ENCODE measurements around the gene NT5DC4.

NT5DC4 gene

DNA sequence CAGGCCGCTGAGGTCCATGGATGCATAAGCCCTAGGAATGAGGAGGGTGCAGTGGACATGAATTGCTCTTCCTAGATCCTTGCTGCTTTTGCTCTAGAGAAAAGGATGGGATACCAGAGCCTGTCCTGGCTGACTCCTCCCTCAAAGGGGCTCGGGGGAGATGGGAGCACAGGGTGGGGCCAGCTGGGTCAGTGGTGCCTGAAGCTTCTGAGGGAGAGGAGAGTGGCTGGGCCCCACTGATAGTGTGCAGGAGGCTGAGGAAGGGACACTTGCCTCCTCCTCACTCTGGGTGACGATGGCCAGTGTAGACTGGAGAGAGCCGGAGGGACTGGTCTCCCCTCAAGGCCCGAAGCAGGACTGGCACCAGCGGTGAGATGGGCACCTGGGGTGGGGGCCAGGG, at the start of gene NT5DC4:
Gene NT5DC4 (plus strand): TSS at position 236 of the 400 bp plus-strand sequence. CDS start 60 bp downstream, at position 296.
- DNase-seq, result no peak

DNA sequence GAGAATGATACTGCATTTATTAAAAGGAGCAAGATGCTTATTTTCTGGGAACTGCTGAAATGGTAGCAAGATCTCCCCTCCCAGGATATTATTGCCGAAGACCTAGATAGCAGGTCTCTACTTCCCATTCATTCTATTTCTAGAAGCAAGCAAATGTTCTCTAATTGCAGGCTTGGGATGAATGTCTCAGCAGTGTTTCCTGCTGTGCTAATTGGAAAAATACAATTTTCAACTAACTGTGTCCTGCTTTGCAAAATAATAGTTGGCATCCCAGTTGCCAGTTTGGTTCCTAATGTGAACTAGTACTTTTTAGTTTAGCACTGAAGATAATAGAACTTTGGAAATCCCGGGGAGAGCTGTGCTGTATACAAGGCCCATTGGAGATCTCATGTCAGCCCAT, 49.0 kb upstream of the NT5DC4 start:
- DNase-seq, result no peak

DNA sequence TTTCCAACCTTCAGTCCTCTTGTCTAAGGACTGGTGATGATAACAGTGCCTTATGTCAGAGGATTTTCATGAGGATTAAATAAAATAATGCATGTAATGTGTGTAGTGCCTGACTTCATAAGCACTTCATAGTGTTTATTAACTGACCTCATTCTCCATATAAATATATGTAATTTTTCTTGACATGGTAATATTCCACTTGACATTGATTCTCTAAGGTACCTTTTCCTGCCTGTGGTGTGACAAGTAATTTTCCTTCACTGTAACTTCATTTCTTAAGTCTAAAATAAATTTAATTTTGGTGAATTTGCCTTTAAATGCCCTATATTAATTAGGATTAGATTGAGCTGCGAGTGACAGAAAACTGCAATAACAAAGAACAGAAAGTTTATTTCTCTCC, 47.8 kb upstream of the NT5DC4 start:
- no peak for DNase-seq

DNA sequence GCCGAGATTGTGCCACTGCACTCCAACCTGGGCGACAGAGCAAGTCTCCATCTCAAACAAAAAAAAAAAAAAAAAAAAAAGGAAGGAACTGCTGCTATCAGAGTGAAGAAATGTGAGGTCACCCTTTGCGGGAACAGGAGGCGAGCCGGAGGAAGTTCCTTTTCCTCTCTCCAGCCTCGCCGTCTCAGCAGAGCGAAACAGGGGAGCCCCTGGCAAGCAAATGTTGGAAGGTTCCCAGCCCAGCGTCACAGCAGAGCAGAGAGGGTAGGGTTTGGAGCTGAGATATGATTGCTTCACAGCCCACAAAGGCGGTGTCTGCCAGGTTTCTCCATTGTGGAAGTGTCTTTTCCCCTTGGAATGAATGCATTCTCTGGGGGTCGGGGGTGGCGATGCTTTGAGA, 46.6 kb upstream of the NT5DC4 start:
- DNase-seq, result no peak

DNA sequence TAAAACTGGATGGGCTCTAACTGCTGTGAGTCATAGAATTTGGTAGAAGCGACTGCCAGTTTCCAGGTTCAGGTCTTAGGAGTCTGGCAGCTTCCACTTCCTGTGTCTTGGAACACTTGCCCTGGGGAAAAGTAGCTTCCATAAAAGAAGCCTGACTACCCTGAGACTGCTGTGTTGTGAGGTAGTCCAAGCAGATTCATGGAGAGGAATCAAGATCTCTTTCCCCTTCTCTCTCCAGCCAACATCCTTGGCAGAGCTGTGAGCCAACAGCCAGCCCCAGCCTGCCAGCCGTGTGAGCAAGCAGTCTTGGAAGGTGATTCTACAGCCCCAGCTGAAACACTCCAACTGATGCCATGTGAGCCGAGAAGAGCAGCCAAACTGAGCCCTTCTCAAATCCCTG, 41.3 kb upstream of the NT5DC4 start:
- no peak for DNase-seq

DNA sequence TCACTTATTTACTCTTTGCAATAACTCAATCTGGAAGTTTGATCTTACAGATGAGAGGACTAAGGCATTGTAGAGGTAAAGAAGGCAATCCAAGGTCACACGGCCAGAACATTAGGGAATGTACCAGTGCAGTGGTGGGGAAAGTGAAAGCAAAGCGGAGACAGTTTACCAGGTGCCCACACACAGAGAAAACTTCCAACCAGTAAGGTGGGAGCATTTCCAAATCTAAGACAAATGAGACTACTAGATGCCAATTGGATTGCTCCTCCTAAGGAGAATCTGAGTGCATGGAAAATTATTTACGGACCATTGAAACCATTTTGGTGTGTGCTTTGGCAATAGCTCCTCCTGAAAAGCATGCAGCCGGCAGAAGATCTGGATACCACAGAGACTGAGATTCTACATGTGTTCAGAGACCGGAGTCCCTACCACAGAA, 40.1 kb upstream of the NT5DC4 start:
- no peak for DNase-seq

DNA sequence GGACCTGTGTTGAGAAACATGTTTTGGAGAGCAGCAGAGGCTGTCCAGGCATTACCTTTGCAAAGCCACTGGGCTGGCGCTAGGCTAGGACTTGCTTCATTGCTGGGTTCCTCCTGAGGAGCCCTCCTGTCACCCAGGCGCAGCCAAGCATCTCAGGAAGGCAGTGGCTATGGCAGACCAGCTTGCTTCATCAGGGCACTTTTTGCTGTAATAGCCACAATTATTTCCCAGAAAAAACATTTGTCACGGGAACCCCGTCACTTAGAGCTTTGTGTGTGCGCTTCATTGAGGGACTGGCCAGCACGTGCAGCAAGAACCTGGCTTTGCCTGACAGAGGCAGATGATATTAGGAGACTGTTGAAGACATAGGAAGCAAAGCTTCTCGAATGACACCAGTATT, 38.7 kb upstream of the NT5DC4 start:
- no peak for DNase-seq

DNA sequence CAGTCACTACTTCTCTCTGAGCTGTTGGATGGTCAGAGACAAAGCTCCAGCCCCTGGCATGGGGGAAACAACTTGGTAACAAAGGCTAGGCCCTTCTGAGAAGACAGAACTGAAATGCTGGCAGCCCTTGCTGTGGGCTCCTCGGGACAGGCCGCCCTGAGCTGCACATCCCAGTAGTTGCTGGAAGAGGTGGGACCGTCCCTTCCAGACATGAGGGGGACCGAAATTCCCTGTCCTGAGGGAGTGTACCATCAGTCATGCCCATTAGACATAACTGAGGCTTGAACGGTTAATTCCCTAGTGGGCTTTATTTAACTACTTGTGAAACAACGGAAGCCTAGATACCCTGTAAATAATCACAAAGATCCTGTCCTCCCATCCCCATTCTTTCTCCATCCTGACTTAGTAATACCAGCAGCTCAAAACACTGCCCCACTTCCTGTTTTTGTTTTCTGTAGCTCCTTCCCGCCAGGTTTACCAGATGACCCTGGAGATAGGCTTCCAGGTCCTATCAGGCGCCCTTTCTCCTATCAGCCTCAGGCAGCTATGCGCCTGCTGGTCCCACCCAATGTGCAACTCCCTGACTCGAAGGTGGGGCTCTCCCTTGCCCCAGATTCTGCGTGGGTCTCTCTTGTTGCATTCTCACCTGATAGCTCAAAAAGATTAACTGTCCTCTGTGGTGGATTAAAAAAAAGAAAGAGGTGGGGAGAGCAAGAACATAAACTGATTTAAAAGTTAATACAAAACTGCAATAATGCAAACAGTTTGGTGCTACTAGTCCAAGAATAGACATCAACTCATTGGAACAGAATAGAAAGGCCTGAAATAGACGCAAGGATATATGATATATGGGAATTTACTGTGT, 37.0 kb upstream of the NT5DC4 start:
- no peak for DNase-seq

DNA sequence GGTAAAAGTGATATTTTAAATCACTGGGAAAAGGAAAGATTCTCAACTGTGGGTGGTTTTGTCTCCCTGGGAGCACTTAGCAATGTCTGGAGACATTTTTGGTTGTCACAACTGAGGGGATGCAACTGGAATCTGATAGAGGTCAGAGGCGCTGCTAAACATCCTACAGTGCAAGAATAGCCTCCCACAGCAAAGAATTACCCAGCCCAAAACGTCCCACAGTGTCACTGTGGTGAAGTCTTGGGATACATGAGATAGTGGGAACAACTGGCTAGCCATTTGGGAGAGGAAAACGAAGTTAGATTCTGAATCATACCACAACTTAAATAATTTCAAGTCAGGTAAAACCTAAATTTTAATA, 36.4 kb upstream of the NT5DC4 start:
- no peak for DNase-seq

DNA sequence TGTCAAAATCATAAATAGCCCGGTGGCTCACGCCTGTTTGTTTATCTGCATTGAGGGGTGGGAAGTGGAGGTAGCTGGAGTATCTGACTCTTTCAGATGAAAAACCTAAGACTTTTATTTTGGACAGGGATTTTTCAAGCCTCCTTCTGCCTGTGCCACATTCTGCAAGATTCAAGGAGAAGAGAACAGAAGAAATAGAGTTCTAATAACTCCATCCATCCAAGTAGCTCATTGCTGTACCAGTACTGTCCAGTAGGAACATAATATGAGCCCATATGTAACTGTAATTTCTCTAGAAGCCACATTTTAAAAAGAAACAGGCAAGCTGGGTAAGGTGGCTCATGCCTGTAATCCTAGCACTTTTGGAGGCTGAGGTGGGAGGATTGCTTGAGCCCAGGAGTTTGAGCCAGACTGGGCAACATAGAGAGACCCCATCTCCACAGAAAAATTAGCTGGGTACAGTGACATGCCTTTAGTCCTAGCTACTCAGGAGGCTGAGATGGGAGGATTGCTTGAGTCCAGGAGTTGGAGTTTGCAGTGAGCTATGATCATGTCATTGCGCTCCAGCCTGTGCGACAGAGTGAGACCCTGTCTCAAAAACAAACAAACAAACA, 35.4 kb upstream of the NT5DC4 start:
- no peak for DNase-seq

DNA sequence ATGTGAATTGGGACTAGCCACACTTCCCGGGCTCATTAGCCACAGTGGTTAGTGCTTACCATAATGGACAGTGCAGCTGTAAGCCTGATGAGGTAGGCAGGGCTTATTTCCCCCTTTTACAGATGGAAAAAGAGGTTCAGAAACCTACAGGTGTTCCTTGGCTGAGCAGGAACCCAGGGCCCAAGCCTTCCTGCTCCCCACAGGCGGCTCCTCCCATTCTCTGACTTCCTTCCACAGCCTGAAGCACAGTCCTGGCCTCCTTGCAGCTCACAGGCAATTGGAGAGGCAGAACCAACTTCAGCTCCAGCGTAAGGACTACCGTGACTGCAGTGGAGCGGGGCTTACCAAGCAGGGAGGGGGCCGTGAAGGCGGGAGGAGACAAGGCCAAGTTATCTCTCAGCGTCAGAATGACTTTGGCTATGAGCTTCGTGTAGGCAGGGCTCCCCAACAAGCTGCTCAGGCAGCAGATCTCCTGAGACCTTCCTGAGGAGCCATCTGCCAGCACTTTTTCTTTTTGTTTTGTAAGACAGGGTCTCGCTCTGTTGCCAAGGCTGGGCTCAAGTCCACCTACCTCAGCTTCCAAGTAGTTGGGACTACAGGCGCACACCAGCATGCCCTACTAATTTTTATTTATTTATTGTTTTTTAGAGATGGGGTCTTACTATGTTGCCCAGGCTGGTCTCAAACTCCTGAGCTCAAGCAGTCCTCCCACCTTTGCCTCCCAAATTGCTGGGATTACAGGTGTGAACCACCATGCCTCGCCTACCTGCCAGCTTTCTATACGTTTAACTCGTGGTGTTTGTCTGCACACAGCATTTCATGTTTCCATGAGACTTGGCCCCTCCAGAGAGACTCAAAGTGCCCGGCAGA, 34.2 kb upstream of the NT5DC4 start:
- DNase-seq, result no peak

DNA sequence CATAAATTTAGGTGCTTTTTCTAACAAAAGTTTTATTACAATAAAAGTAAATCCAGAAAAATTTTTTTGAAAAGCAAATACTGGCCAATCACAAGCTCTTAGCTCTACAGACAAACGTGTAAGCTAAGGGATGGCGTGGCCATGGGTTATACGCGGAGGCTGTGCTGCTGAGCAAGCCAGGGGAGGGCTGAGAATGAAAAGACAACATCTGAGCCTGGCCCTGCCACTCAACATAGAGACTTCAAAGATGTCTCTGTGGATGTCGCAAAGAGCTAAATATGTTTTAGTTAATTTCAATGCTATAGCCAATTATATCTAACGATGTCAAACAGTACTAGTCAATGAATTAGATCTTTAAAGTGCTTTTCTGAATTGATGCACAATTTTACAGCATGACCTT, 33.3 kb upstream of the NT5DC4 start:
- no peak for DNase-seq

DNA sequence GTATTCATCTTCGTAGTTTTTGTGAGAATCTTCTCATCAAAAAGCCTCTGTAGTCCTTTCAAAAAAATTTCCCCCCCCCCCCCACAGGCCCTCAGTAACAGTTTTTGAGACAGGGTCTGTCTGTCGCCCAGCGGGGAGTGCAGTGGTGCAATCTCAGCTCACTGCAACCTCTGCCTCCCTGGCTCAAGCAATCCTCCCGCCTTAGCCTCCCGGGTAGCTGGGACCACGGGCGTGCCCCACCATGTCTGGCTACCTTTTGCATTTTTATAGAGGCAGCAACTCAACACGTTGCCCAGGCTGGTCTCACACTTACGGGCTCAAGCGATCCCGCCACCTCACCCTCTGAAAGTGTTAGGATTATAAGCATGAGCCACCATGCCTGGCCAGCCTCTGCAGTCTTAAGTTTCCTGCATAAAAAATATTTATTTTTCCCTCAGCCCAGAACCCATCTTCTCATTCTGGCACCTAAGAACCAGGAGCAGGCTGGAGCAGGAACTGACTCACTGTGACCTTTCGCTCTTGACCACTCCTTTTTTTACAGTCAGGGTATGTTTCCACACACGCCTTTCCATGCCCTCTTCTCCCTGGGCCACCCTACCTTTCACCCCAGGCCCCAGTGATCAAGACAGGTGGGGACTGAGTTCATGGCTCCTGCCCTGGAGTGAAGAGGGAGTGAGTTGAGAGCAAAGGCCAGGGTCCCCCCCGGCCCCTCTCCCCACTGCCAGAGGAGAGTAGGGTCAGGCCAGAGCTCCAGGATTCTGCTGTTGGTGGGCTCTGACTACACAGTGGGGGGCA, 32.5 kb upstream of the NT5DC4 start:
- DNase-seq, result no peak

DNA sequence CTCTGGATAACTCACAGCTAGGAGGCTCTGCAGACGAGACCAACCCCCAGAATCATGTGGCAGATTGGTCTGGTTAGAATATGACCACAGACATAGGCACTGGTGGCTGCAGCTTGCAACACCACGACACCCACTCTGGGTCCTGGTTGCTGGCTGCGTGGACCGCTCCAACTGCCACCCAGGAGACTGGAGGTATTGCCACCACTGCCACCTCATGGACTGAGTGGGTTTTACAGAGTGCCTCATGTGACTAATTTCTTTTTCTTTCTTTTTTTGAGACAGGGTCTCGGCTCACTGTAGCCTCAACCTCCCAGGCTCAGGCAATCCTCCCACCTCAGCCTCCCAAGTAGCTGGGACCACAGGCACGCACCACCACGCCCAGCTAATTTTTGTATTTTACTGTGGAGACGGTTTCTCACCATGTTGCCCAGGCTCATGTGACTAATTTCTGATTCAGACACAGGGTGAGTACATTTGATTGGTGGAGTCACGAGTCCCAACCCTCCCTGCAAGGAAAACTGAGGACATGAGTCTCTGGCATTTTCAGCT, 29.9 kb upstream of the NT5DC4 start:
- DNase-seq, result peak; percentile 73 to 75

DNA sequence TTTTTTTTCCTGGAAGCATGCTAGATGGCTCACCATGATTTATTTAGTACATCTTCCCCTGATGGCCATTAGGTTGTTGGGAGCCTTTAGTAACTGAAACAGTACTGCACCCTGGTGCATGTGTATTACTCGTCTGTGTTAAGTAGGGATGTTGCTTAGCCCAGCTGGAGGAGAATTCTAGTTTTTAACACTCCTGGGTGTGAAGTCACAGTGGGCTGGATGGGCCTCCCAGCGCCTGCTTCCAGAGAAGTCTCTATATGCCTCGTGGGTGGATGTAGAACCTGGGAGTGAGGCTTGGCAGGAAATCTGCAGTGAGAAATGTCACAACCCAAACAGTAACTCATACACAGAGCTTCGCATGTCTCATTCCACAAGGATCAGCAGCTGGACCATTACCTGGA, 28.9 kb upstream of the NT5DC4 start:
- DNase-seq, result peak in 1 of 2 experiments; percentile 36

DNA sequence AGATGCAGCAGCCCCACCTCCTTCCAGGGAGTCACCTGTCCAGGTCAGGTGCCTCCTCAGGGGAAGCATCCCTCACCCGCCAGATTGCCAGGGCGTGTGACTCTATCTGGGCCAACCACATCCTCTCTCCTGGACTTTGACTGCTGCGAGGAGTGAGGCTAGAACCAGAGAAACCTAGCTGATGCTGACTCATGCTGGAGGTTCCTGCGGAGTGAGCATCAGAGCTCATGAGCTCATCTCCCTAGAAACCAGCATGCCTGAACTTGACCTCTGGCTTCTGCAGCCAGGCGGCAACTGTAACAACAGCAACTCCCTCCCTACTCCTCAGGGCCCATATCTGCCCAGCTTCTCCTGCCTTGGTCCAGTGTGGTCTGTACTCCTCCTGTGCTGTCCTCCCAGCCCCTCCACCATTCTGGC, 28.3 kb upstream of the NT5DC4 start:
- peak; percentile 74 to 77 for DNase-seq

DNA sequence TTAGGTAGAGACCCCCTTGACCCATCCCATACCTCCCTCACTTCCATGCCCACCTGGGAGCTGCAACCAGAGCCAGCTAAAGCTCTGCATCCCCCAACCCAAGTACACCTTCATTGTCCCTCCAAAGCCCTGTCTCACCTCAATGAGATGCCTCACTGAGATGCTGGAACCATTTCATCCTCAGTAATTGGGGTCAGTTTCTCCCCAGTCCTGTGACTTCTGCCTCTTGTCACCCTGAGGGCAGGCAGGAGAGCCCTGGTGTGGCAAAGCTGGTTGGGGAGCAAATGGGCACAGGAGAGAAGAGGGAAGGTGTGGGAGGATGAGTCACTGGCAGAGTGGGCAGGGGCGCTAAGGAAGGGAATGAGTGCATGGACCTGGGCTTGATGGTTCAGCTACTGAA, 27.9 kb upstream of the NT5DC4 start:
- peak; percentile 61 to 67 for DNase-seq

DNA sequence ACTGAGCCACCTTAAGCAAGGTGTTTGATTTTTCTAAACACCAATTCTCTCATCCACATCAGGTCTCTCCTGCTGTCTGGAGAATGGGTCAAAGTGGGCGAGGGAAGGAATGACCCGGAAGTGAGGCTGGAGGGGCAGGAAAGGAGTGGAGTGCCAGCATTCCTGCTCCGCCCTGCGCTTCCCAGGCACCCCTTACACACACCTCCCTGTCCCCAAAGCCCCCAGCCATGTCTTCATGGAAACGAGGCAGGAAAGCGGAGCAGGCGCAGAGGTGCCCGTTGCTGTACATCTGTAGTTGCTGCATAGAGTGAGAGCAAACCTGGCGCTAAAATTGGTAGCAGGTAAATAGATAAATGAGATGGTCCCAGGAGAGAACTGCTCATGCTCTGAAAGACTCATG, 27.2 kb upstream of the NT5DC4 start:
- peak in 1 of 2 experiments; percentile 12 for DNase-seq

DNA sequence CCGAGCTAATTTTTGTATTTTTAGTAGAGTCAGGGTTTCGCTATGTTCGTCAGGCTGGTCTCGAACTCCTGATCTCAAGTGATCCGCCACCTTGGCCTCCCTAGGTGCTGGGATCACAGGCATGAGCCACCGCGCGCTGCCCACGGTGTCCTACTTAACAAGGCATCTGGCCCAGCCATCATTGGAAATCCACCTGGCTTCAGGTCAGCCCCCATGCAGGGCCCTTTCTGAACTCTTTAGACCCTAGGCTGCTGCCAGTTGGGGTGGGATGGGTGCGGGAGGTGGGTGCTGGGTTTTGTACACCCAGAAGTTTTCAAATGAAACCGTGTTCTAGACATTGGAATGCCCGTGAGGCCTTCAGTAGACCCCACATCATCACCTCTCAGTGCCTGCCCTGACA, 26.6 kb upstream of the NT5DC4 start:
- no peak for DNase-seq

DNA sequence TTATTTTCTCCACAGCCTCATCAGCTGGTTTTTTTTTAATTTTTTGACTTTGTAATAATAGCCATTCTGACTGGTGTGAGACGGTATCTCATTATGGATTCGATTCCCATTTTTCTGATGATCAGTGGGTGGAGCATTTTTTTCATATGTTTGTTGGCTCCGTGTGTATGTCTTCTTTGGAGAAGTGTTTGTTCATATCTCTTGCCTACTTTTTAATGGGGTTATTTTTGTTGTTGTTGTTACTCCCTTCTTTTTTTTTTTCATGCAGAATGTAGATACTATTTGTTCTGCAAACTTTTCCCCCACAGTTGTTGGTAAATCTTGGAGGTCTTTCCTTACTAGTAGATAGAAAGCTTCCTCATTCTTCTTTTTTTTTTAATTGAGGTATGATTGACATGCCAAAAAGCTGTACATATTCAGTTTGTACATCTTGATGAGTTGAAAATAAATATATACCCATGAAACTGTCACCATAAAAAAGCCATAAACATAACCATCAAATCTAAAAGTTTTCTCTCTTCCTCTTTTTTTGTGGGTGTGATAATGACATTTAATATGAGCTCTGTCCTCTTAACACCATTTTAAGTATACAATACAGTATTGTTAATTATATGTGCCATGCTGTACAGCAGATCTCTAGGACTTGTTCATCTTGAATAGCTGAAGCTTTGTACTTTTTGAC, 21.8 kb upstream of the NT5DC4 start:
- no peak for DNase-seq

DNA sequence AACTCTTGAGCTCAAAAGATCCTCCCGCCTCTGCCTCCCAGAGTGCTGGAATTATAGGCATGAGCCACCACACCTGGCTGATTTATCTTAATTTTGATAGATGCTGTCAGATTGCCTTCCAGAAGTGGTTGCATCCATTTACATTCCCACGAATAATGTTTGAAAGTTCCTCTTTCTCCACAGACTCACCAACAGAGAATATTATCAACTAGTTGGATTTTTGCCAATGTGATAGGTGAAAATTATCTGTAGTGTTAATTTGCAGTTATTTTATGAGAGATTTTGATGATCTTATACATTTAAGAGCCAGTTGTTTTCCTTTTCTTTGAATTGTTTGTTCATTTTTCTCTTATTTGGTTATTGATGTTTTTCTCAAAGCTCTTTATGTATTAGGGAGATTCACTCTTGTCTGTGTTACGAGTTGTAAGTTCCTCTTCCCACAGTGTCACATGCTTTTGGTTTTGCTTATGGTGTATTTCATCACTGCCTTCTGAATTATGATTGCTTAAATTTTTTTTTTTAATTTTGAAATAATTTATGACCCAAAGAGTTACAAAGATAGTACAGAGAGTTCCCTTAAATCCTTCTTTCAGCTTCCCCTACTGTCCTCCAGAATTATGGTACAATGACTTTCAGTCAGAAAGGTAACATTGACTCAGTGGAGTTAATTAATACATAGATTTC, 20.7 kb upstream of the NT5DC4 start:
- no peak for DNase-seq

All from activated T-cell treated with anti-CD3 and anti-CD28 coated beads, Interleukin-2, amount 50 U/mL, for 48 hours (primary cell).